Measurements from ENCODE around the gene TPCN1.

- TF ChIP-seq CTCF (IDR thresholded peaks at IDR 0.05): no peak
- TF ChIP-seq POLR2A (IDR thresholded peaks at IDR 0.05): no peak
Measured at GRCh38 chr12:113277511-113277910, 56.2 kb downstream of the TPCN1 start.
